GM21367 (cell line): ENCODE measurements around the gene NCR3LG1.
"Not testable (repeated sequence)": the region's sequence is repeated elsewhere in the genome, so short reads cannot be mapped to it uniquely, and the experiment has no call there.

Source experiments
- ATAC-seq: cut with Tn5 transposase; IDR thresholded peaks from one replicate; pipeline ENCODE4 v1.9.1; 2021; ENCODE audit not compliant: unreplicated experiment

NCR3LG1 gene

DNA sequence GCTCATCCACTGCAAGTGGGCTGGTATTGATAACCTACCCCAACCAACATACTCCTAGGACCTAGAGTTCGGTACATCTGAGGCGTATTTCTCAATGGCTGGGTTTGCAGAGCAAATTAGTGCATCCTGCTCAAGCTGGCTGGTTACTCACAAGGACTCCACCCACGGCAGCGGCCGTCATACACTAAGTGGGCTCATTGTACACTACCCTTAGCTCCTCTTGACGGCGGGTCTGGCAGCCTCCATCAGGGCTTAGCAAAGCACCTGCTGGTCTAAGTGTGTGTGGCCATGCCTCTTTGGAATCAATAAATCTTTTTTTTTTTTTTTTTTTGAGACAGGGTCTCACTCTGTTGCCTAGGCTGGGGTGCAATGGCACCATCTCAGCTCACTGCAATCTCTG is 57.0 kb downstream of the NCR3LG1 start:
- no peak for ATAC-seq

DNA sequence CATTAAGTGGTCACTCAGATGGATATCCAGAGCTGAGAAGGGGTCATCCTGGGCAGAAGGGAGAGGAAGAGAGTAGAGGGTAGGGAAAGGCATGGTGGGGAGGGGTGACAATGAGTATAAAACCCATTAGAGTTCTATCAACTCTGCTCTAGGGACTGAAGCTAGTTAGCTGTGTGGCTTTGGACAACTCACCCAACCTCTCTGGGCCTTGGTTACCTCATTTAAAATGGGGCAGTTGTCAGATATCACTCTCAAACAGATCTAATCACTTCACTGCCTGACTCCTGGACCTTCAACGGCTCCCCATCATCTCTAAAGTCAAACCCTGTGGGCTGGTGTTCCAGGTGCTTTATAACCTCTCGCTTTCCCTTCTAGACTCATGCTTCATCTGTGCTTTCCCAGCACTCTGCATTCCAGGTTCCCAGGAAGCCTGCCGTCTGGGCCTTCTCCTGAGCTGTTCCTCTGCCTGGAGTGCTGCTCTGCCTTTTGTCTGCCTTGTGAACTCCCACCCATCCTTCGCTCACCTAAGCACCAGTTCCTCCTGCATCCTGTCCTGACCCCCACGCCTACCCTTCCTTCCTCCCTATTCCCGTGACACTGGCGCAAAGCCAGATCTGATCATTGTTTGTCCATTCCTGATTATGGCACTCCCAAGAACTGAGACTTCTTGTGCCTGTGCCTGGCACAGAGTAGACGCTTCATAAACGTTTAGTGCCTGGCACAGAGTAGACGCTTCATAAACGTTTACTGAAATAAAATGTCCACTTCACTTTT is 59.2 kb downstream of the NCR3LG1 start:
- no peak for ATAC-seq

DNA sequence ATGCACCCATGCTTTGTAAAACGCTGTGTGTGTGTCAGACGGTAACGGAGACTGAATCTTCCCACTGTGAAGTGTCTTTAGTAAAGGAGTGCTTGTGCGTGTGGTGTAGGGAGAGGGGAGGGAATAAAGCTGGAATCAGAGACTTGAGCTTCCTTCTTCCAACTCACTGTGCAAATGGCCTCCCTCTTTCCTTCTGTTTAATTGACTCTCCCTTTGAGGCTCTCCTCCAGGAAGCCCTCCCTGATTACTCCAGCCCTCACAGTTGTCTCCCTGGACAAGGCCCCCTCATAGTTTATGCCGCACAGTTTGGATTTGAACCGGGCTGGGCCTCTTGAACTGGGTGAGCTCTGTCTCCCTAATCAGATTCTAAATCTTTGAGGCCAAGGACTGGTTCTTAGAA is 59.8 kb downstream of the NCR3LG1 start:
- no peak for ATAC-seq

DNA sequence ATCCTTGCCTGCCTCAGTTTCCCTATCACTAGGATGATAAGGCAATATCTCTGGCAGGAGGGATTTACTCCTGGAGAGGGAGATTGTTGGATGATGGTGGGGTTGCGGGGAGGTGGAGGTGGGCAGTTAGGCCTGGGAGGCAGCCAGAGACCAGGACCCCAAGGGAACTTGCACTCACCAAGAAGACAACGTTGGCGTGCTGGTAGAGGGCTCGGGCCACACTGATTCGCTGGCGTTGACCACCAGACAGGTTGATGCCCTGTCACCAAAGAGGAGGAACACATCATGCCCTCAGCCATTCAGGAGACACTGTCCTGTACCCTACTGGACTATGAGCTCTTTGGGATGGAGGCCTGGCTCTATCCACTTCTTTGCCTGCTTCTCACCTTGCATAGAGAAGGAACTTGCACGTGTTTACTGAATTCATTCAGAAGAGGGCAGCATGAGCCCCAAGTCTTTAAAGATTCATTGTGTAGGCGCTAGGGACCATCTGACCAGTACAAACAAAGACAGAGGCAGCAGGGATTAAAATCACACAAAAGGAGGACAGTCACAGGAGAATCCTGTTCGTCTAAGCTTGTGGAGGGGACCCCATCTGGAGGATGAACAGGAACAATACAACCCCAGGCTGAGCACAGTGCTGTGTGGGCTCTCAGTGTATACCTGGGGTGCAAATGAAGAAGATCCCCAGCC is 61.0 kb downstream of the NCR3LG1 start:
- ATAC-seq: no peak

DNA sequence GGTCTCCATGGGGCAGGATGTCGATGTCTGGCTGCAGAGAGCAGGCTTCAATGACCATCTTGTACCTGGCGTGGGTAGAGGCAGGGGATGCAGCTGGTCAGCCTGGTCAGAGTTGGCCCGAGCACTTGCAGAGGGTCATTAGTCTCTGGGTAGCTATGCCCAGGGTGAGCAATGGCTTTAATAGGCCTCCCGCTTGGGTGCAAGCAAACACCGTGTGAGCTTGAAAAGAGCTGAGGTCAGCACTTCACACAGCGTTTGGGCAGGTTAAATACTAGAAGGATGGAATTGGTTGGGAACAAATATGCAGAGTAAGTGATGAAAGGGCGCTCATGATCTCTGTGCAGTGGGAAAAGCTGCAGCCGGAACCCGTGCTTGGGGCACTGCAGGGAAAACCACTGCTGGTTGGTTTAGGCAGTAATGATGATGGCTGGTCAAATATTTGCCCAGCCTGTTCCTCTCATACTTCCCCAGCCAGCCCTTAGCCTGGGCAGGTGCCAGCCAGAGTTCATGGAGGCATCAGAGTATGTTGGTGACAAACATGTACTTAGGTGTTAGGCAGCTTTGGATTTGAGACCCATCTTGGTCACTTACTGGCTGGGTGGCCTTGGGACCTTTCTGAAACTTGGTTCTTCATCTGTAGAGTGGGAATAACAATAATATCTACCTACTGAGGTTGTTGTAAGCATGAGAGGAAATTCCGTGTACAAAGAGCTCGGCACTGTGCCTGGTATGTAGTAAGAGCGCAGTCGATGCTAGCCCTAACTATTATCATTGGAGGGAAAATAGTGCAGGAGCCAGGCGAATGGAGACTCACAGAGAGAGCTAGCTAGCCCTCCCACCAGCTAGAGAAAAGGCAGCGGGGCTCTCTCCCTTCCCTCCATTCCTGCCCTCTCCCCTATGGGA is 62.1 kb downstream of the NCR3LG1 start:
- ATAC-seq: no peak

DNA sequence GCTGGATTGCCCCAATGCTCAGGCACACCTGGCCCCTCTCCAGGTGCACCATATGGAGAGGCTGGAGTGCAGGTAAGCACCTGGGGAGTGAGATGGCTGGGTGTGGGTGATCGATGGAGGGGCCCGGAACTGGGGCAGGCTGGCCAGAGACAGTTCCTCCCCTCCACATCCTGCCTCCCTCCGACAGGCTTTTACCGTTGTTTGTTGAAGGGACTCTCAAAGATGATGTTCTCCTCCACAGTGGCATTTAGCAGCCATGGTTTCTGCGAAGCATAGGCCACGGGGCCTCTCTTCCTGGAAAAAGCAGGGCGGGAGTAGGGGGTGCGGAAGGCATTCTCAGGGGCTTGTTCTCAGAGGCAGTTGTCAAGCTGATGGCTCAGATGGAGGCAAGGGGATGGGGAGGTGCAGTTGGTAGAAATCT is 62.7 kb downstream of the NCR3LG1 start:
- ATAC-seq: no peak

DNA sequence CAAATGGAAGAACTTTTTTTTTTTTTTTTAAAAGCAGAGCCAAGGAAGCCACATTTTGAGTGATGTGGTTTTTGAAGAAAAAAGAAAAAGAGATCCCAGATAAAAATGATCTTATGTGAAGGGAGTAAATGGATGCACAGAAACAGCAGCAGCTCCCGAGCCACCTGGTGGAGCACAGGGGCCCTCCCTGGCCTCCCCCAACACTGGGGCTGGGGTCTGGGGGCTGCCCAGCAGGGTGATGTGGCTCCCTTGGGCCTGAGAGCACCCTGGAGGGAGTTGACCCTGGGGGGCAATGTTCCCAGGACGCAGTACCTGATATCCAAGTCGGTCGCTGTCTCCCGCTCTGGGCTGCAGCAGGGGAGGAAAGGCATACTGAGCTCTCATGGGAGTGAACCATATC is 63.4 kb downstream of the NCR3LG1 start:
- no peak for ATAC-seq

DNA sequence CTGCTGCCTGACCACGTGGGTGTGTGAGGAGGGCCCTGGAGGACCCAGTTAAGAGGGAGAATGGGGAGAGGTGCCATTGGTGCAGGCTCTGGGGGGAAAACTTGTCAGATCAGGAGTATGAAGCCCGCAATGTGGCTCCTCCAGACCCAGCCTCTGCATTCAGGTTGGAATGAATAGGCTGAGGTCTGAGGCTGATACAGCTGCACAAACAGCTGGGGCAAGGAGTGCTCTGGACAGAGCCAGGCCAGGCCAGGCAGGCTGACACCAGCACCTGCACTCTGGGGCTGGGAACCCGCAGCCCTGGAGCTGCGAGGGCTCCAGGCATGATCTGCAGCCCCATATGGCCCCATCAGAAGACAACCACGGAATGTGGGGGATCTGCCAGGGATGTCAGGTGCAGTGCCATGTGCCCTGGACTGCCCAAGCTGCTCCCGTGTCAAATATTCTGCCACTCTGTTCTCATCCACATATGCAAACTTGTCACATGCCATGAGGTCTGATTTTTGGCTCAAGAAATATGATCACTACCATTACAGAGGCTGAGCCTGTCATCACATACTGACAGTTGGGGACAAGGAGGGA is 64.0 kb downstream of the NCR3LG1 start:
- no peak for ATAC-seq

DNA sequence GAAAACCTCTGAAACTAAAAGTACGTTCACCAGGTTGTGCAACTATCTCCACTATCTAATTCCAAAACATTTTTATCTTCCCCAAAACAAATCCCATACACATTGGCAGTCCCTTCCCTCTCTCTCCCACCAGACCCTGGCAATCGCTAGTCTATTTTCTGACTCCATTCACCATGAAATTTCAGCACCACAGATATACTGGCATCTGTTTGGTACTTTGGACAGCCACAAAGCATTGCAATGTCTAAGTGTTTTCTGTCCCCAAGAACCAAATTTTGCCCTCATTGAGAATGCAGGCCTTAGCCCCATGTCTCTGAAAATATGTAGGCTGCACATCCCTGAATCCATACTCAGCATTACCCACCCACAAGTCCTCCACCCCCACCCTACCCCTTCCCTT is 64.9 kb downstream of the NCR3LG1 start:
- ATAC-seq: no peak

DNA sequence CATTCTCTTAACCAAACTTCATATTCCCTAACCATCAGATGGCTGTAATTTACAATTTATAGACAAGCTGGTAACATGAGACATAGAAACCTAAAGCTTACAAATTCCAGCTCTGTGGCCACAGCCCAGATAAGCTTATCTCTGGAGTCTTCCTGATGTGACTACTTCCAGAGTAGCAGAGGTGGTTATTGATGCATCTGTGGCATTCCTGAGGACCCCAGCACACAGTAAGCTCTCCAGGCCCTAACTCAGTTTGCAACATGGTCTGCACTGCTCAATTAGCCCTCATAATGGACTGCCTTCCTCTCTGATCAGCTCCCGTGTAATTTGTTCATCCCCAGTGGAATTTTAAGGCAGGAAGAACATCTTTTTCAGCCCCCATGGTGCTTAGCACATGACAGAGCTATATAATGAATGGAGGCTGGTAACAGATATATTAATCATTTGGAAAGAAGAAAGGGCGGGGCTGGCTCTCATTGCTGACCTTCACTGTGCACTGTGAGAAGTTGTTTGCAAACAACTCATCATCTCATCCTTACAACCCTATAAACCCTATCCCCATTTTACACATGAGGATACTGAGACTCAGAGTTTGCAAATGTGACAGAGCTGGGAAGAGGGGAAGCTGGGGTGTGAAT is 67.0 kb downstream of the NCR3LG1 start:
- ATAC-seq: no peak

DNA sequence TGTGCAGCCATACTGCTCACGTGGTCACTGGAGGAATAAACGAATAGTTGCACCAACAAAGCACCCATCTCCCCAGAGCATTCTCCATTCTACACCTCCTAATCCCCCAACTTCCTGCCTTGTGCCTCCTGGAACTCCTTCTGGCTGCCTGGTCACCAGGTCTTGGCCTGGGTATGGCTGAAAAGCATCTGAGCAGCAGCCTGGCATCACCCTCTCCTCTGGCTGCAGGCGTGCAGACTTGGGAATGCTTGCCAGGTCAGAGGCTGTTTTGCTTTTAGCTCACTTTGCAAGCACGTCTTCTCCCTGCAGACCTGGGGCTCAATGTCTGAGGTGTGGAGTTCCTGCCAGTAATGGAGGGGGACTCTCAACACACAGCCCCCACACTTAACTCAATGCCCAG is 70.2 kb downstream of the NCR3LG1 start:
- no peak for ATAC-seq

DNA sequence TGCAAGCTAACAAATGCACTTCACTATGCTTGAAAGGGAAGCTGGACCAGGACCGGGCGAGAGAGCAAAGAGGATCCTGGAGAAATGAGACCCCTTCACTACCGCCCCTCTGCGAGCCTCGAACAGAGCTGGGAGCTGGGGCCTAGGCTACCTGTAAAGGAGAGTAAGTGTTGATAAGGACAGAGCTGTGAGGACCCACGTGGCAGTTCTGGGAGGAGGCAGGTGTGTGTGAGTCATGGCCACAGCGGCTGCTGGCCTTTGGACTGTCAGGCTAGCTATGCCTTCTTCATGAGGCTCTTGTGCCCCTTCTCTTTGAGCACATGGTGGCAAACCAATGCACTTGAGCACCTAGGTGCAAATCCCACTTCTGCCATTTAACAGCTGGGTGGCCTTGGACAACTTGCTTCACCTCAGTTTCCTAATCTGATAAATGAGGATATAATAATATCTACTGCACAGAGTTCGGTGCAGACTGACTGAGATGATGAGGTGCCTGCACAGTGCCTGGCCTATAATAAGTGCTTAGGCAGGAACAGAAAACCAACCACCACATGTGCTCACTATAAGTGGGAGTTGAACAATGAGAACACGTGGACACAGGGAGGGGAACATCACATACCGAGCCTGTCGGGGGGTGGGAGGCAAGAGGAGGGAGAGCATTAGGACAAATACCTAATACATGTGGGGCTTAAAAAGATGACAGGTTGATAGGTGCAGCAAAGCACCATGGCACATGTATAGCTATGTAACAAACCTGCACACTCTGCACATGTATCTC is 72.1 kb downstream of the NCR3LG1 start:
- ATAC-seq: no peak

DNA sequence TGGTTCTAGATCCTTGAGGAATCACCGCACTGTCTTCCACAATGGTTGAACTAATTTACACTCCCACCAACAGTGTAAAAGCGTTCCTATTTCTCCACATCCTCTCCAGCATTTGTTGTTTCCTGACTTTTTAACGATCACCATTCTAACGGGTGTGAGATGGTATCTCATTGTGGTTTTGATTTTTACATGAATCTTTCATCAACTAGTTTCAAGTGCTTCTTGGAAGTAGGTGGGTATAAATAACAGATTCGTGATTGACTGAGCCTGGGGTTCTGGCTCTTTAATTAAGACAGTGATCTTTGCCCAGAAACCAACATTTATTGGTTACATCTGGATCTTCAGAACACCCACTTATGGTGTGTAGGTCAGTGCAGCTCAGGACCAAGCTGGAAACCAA is 74.6 kb downstream of the NCR3LG1 start:
- ATAC-seq: not testable (repeated sequence)
